WTC11 (cell line): ENCODE measurements around the gene GCSAM. TPM values are rescaled to one million over a fixed set of nuclear protein-coding genes. Genes with fewer than 3 reads are reported as not detected.

ENCODE experiments used
- SMAD4 ChIP-seq: sonication (generic); formaldehyde crosslinking; IDR thresholded peaks from 2 replicates; pipeline ENCODE4 v1.8.0; 2022; ENCODE audit warnings: mild to moderate bottlenecking, missing genetic modification reagents
- ZNF317 ChIP-seq: sonication (generic); formaldehyde crosslinking; IDR thresholded peaks from 2 replicates; pipeline ENCODE4 v1.8.1; 2023; ENCODE audit warnings: low read depth, mild to moderate bottlenecking, moderate library complexity, missing genetic modification reagents, borderline replicate concordance
- ZNF396 ChIP-seq: fragments of 250-450 bp; sonication (Bioruptor Pico); IDR thresholded peaks from 2 replicates; pipeline ENCODE4 v1.8.0; 2021; ENCODE audit warnings: mild to moderate bottlenecking, moderate library complexity, borderline replicate concordance
- total RNA-seq: library from RNA; stranded (reverse); gene quantifications from 3 replicates; pipeline ENCODE4 v1.2.3, GENCODE V29; 2021
- TF ChIP-seq, protein P1 (sequence below): sonication (generic); formaldehyde crosslinking; IDR thresholded peaks from 2 replicates; pipeline ENCODE4 v1.8.1; 2022; ENCODE audit warnings: mild to moderate bottlenecking, missing genetic modification reagents, moderate library complexity, borderline replicate concordance
- TF ChIP-seq, protein P2 (sequence below): sonication (generic); formaldehyde crosslinking; IDR thresholded peaks from 2 replicates; pipeline ENCODE4 v1.8.0; 2022; ENCODE audit warnings: missing genetic modification reagents
- TF ChIP-seq, protein P3 (sequence below): sonication (generic); formaldehyde crosslinking; IDR thresholded peaks from 2 replicates; pipeline ENCODE4 v1.8.1; 2022; ENCODE audit warnings: low read depth, missing genetic modification reagents, borderline replicate concordance
- TF ChIP-seq, protein P4 (sequence below): sonication (generic); formaldehyde crosslinking; IDR thresholded peaks from 2 replicates; pipeline ENCODE4 v1.8.1; 2023; ENCODE audit warnings: mild to moderate bottlenecking, missing genetic modification reagents, borderline replicate concordance
- TF ChIP-seq, protein P5 (sequence below): fragments of 250-450 bp; sonication (Bioruptor Pico); IDR thresholded peaks from 2 replicates; pipeline ENCODE4 v1.9.0; 2021; ENCODE audit warnings: mild to moderate bottlenecking, borderline replicate concordance
- TF ChIP-seq, protein P6 (sequence below): fragments of 250-450 bp; sonication (Bioruptor Pico); IDR thresholded peaks from 2 replicates; pipeline ENCODE4 v1.9.0; 2021; ENCODE audit warnings: mild to moderate bottlenecking

The GCSAM gene
- total RNA-seq, 1 experiment from 2014 or later = 0.17 TPM

DNA sequence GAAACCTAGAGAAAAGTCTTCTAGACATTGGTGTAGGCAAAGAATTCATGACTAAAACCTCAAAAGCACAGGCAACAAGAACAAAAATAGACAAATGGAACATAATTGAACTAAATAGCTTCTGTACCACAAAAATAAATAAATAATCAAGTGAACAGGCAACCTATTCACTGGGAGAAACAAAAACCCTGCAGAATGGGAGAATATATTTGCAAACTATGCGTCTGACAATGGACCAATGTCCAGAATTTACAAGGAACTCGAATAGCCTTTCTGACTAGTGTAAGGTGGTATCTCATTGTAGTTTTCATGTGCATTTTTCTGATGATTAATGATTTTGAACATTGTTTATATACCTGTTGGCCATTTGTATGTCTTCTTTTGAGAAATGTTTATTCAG, 37.0 kb upstream of the GCSAM start (continued):
- TF ChIP-seq, protein P1, sequence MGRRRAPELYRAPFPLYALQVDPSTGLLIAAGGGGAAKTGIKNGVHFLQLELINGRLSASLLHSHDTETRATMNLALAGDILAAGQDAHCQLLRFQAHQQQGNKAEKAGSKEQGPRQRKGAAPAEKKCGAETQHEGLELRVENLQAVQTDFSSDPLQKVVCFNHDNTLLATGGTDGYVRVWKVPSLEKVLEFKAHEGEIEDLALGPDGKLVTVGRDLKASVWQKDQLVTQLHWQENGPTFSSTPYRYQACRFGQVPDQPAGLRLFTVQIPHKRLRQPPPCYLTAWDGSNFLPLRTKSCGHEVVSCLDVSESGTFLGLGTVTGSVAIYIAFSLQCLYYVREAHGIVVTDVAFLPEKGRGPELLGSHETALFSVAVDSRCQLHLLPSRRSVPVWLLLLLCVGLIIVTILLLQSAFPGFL (CRISPR knock-in tag) = no peak
- TF ChIP-seq, protein P2, sequence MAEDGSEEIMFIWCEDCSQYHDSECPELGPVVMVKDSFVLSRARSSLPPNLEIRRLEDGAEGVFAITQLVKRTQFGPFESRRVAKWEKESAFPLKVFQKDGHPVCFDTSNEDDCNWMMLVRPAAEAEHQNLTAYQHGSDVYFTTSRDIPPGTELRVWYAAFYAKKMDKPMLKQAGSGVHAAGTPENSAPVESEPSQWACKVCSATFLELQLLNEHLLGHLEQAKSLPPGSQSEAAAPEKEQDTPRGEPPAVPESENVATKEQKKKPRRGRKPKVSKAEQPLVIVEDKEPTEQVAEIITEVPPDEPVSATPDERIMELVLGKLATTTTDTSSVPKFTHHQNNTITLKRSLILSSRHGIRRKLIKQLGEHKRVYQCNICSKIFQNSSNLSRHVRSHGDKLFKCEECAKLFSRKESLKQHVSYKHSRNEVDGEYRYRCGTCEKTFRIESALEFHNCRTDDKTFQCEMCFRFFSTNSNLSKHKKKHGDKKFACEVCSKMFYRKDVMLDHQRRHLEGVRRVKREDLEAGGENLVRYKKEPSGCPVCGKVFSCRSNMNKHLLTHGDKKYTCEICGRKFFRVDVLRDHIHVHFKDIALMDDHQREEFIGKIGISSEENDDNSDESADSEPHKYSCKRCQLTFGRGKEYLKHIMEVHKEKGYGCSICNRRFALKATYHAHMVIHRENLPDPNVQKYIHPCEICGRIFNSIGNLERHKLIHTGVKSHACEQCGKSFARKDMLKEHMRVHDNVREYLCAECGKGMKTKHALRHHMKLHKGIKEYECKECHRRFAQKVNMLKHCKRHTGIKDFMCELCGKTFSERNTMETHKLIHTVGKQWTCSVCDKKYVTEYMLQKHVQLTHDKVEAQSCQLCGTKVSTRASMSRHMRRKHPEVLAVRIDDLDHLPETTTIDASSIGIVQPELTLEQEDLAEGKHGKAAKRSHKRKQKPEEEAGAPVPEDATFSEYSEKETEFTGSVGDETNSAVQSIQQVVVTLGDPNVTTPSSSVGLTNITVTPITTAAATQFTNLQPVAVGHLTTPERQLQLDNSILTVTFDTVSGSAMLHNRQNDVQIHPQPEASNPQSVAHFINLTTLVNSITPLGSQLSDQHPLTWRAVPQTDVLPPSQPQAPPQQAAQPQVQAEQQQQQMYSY = no peak
- no peak for TF ChIP-seq SMAD4 (CRISPR knock-in tag)
- TF ChIP-seq, protein P3, sequence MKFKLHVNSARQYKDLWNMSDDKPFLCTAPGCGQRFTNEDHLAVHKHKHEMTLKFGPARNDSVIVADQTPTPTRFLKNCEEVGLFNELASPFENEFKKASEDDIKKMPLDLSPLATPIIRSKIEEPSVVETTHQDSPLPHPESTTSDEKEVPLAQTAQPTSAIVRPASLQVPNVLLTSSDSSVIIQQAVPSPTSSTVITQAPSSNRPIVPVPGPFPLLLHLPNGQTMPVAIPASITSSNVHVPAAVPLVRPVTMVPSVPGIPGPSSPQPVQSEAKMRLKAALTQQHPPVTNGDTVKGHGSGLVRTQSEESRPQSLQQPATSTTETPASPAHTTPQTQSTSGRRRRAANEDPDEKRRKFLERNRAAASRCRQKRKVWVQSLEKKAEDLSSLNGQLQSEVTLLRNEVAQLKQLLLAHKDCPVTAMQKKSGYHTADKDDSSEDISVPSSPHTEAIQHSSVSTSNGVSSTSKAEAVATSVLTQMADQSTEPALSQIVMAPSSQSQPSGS = no peak
- TF ChIP-seq, protein P4, sequence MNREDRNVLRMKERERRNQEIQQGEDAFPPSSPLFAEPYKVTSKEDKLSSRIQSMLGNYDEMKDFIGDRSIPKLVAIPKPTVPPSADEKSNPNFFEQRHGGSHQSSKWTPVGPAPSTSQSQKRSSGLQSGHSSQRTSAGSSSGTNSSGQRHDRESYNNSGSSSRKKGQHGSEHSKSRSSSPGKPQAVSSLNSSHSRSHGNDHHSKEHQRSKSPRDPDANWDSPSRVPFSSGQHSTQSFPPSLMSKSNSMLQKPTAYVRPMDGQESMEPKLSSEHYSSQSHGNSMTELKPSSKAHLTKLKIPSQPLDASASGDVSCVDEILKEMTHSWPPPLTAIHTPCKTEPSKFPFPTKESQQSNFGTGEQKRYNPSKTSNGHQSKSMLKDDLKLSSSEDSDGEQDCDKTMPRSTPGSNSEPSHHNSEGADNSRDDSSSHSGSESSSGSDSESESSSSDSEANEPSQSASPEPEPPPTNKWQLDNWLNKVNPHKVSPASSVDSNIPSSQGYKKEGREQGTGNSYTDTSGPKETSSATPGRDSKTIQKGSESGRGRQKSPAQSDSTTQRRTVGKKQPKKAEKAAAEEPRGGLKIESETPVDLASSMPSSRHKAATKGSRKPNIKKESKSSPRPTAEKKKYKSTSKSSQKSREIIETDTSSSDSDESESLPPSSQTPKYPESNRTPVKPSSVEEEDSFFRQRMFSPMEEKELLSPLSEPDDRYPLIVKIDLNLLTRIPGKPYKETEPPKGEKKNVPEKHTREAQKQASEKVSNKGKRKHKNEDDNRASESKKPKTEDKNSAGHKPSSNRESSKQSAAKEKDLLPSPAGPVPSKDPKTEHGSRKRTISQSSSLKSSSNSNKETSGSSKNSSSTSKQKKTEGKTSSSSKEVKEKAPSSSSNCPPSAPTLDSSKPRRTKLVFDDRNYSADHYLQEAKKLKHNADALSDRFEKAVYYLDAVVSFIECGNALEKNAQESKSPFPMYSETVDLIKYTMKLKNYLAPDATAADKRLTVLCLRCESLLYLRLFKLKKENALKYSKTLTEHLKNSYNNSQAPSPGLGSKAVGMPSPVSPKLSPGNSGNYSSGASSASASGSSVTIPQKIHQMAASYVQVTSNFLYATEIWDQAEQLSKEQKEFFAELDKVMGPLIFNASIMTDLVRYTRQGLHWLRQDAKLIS (CRISPR knock-in tag) = no peak
- TF ChIP-seq, protein P5, sequence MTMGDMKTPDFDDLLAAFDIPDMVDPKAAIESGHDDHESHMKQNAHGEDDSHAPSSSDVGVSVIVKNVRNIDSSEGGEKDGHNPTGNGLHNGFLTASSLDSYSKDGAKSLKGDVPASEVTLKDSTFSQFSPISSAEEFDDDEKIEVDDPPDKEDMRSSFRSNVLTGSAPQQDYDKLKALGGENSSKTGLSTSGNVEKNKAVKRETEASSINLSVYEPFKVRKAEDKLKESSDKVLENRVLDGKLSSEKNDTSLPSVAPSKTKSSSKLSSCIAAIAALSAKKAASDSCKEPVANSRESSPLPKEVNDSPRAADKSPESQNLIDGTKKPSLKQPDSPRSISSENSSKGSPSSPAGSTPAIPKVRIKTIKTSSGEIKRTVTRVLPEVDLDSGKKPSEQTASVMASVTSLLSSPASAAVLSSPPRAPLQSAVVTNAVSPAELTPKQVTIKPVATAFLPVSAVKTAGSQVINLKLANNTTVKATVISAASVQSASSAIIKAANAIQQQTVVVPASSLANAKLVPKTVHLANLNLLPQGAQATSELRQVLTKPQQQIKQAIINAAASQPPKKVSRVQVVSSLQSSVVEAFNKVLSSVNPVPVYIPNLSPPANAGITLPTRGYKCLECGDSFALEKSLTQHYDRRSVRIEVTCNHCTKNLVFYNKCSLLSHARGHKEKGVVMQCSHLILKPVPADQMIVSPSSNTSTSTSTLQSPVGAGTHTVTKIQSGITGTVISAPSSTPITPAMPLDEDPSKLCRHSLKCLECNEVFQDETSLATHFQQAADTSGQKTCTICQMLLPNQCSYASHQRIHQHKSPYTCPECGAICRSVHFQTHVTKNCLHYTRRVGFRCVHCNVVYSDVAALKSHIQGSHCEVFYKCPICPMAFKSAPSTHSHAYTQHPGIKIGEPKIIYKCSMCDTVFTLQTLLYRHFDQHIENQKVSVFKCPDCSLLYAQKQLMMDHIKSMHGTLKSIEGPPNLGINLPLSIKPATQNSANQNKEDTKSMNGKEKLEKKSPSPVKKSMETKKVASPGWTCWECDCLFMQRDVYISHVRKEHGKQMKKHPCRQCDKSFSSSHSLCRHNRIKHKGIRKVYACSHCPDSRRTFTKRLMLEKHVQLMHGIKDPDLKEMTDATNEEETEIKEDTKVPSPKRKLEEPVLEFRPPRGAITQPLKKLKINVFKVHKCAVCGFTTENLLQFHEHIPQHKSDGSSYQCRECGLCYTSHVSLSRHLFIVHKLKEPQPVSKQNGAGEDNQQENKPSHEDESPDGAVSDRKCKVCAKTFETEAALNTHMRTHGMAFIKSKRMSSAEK (CRISPR knock-in tag) = no peak
- no peak for TF ChIP-seq ZNF317 (CRISPR knock-in tag)
- TF ChIP-seq, protein P6, sequence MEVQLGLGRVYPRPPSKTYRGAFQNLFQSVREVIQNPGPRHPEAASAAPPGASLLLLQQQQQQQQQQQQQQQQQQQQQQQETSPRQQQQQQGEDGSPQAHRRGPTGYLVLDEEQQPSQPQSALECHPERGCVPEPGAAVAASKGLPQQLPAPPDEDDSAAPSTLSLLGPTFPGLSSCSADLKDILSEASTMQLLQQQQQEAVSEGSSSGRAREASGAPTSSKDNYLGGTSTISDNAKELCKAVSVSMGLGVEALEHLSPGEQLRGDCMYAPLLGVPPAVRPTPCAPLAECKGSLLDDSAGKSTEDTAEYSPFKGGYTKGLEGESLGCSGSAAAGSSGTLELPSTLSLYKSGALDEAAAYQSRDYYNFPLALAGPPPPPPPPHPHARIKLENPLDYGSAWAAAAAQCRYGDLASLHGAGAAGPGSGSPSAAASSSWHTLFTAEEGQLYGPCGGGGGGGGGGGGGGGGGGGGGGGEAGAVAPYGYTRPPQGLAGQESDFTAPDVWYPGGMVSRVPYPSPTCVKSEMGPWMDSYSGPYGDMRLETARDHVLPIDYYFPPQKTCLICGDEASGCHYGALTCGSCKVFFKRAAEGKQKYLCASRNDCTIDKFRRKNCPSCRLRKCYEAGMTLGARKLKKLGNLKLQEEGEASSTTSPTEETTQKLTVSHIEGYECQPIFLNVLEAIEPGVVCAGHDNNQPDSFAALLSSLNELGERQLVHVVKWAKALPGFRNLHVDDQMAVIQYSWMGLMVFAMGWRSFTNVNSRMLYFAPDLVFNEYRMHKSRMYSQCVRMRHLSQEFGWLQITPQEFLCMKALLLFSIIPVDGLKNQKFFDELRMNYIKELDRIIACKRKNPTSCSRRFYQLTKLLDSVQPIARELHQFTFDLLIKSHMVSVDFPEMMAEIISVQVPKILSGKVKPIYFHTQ (CRISPR knock-in tag) = no peak
- TF ChIP-seq ZNF396 = no peak
